ENCODE measurements around the gene CTIF. TPM values are rescaled to one million over a fixed set of nuclear protein-coding genes. Genes with fewer than 3 reads are reported as not detected.

The CTIF gene
- total RNA-seq, 1 donor = 65.9 TPM

DNA sequence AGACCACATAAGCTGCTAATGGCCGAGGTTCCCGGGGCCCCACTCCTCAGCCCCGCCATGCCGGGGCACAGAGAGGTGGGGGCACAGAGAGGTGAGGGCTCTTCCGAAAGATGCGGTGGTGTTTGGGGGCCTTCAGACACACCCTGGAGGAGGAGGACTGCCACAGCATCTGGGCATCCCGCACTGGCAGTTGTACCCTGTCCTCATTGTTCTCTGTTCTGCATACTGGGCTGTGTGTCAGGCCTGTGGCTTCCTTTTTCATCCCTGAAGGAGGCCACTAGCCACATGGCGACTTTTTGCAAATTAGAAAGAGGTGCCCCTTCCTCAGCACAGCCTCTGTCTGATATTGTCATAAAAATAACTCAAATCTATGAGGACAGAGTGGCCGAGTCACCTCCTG, 150.1 kb downstream of the CTIF start:
- Histone ChIP-seq H3K4me1 (ENCODE audit: insufficient read depth, low read length) (peaks cover 6% of the 10 kb centered on the region), H2AFZ (ENCODE audit: low read length) (no peak overlapping the region), H3K36me3 (ENCODE audit: insufficient read depth, low read length) (peaks cover 32% of the 10 kb centered on the region), H3K4me2 (ENCODE audit: insufficient read depth, low read length) (no peak overlapping the region), H3K9me3 (ENCODE audit: low read depth, low read length) (no peaks in the 10 kb centered on the region), H3K79me2 (ENCODE audit: insufficient read depth, low read length) (peaks cover 3% of the 10 kb centered on the region), H3K4me3 (ENCODE audit: insufficient read depth, low read length) (no peak overlapping the region), H3K27me3 (ENCODE audit: insufficient read depth, low read length) (no peaks in the 10 kb centered on the region), H3K27ac (ENCODE audit: low read depth, low read length) (no peak overlapping the region), H4K20me1 (ENCODE audit: insufficient read depth, low read length) (peaks cover 14% of the 10 kb centered on the region)
- TF ChIP-seq, protein P1, sequence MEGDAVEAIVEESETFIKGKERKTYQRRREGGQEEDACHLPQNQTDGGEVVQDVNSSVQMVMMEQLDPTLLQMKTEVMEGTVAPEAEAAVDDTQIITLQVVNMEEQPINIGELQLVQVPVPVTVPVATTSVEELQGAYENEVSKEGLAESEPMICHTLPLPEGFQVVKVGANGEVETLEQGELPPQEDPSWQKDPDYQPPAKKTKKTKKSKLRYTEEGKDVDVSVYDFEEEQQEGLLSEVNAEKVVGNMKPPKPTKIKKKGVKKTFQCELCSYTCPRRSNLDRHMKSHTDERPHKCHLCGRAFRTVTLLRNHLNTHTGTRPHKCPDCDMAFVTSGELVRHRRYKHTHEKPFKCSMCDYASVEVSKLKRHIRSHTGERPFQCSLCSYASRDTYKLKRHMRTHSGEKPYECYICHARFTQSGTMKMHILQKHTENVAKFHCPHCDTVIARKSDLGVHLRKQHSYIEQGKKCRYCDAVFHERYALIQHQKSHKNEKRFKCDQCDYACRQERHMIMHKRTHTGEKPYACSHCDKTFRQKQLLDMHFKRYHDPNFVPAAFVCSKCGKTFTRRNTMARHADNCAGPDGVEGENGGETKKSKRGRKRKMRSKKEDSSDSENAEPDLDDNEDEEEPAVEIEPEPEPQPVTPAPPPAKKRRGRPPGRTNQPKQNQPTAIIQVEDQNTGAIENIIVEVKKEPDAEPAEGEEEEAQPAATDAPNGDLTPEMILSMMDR (IDR thresholded peaks at IDR 0.05; ENCODE audit: extremely low read depth, low read depth, low read length) = no peak
- no peak for DNase-seq (ENCODE audit: insufficient read length, low spot score, missing footprints)

DNA sequence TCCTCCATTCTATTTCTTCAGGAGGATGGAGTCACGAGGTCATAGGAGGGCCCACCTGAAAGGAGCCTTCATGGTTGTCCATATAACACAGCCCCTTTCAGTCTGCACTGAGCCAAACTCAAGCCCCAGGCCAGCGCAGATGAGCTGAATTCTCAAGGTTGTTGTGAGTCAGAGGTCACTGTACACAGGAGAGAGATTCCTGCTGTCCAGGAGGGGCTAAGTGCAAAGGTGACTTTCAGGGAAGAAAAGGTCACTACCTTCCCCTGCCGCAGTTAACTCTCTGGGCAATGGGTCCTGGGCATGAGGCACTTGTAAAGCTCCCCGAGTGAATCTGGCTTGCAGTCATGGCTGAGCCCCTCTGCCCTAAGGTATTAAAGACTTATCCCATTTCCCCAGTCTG, 150.7 kb downstream of the CTIF start:
- TF ChIP-seq, protein P1 (IDR thresholded peaks at IDR 0.05; ENCODE audit: extremely low read depth, low read depth, low read length) = no peak
- H3K36me3 ChIP-seq (ENCODE audit: insufficient read depth, low read length) = peaks cover 32% of the 10 kb centered on the region
- H4K20me1 ChIP-seq (ENCODE audit: insufficient read depth, low read length) = peaks cover 14% of the 10 kb centered on the region

DNA sequence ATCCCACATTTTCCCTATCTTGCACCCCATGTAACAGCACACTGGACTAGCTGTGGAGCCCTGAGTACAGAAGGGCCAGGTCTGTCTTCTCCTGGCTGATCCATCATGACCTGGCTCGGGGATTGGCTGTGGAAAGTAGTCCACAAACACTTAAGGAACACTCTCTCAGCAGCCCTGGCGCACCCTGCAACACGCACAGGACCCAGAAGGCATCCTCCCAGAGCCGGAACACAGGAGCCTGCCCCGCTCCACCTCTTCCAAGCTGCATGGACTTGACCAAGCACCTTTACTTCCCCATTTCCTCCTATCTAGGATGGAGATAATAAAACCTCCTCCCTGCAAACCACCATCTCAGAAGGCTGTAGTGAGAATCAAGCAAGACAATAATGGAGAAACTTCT, 151.7 kb downstream of the CTIF start:
- peaks cover 9% of the 10 kb centered on the region for H3K4me1 ChIP-seq (ENCODE audit: insufficient read depth, low read length)
- no peak overlapping the region for H3K4me2 ChIP-seq (ENCODE audit: insufficient read depth, low read length)
- no peak for DNase-seq (ENCODE audit: insufficient read length, low spot score, missing footprints)
- H3K9me3 ChIP-seq (ENCODE audit: low read depth, low read length) = no peaks in the 10 kb centered on the region
- H3K79me2 ChIP-seq (ENCODE audit: insufficient read depth, low read length) = peaks cover 3% of the 10 kb centered on the region
- H3K27ac ChIP-seq (ENCODE audit: low read depth, low read length) = no peak overlapping the region
- peaks cover 32% of the 10 kb centered on the region for H3K36me3 ChIP-seq (ENCODE audit: insufficient read depth, low read length)
- H4K20me1 ChIP-seq (ENCODE audit: insufficient read depth, low read length) = peaks cover 14% of the 10 kb centered on the region
- H3K27me3 ChIP-seq (ENCODE audit: insufficient read depth, low read length) = no peaks in the 10 kb centered on the region
- no peak overlapping the region for H3K4me3 ChIP-seq (ENCODE audit: insufficient read depth, low read length)
- TF ChIP-seq, protein P1 (IDR thresholded peaks at IDR 0.05; ENCODE audit: extremely low read depth, low read depth, low read length) = no peak
- no peak overlapping the region for H2AFZ ChIP-seq (ENCODE audit: low read length)

More for the DNA sequence above, 150.7 kb downstream of the CTIF start:
- no peak overlapping the region for H3K4me3 ChIP-seq (ENCODE audit: insufficient read depth, low read length)
- no peak for DNase-seq (ENCODE audit: insufficient read length, low spot score, missing footprints)
- H3K27me3 ChIP-seq (ENCODE audit: insufficient read depth, low read length) = no peaks in the 10 kb centered on the region
- H3K4me1 ChIP-seq (ENCODE audit: insufficient read depth, low read length) = peaks cover 9% of the 10 kb centered on the region
- no peak overlapping the region for H2AFZ ChIP-seq (ENCODE audit: low read length)
- no peak overlapping the region for H3K27ac ChIP-seq (ENCODE audit: low read depth, low read length)
- H3K4me2 ChIP-seq (ENCODE audit: insufficient read depth, low read length) = no peak overlapping the region
- no peaks in the 10 kb centered on the region for H3K9me3 ChIP-seq (ENCODE audit: low read depth, low read length)
- H3K79me2 ChIP-seq (ENCODE audit: insufficient read depth, low read length) = peaks cover 3% of the 10 kb centered on the region

DNA sequence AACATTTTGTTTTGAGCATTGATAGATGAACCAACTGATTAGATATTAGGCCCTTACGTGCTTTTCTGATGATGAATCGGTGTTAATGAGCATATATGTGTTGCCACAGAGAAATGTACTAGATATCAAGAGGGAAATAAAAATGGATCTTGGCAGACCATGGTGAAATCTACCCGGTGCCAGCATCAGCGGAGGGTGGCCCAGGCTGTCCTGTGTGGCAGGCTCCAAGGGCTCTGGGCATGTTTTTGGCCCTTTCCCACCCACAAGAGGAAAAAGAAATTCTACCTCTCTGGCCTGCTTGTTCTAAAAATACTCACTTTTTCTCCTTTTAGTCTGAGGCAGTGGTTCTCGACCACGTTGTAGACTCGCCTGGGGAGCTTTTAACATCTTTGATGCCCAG, 154.2 kb downstream of the CTIF start:
- Histone ChIP-seq H3K27ac (ENCODE audit: low read depth, low read length) (no peak overlapping the region), H3K4me3 (ENCODE audit: insufficient read depth, low read length) (no peak overlapping the region), H4K20me1 (ENCODE audit: insufficient read depth, low read length) (peaks cover 19% of the 10 kb centered on the region)

More for the DNA sequence above, 154.2 kb downstream of the CTIF start:
- Histone ChIP-seq H3K27me3 (ENCODE audit: insufficient read depth, low read length) (no peaks in the 10 kb centered on the region), H3K4me2 (ENCODE audit: insufficient read depth, low read length) (no peak overlapping the region), H3K4me1 (ENCODE audit: insufficient read depth, low read length) (peaks cover 9% of the 10 kb centered on the region), H3K36me3 (ENCODE audit: insufficient read depth, low read length) (peaks cover 20% of the 10 kb centered on the region), H2AFZ (ENCODE audit: low read length) (no peak overlapping the region), H3K79me2 (ENCODE audit: insufficient read depth, low read length) (no peaks in the 10 kb centered on the region), H3K9me3 (ENCODE audit: low read depth, low read length) (no peaks in the 10 kb centered on the region)
- DNase-seq (ENCODE audit: insufficient read length, low spot score, missing footprints) = no peak
- TF ChIP-seq, protein P1 (IDR thresholded peaks at IDR 0.05; ENCODE audit: extremely low read depth, low read depth, low read length) = no peak
